ENCODE measurements around the gene MLLT3.

- TF ChIP-seq POLR2A (IDR thresholded peaks at IDR 0.05) = no peak
- TF ChIP-seq CTCF (IDR thresholded peaks at IDR 0.05) = no peak
Measured at GRCh38 chr9:20447291-20447690, 175.0 kb downstream of the MLLT3 start.

Data from uterus (tissue), 2 donors.